Measurements from ENCODE around the gene PACS2.

DNA sequence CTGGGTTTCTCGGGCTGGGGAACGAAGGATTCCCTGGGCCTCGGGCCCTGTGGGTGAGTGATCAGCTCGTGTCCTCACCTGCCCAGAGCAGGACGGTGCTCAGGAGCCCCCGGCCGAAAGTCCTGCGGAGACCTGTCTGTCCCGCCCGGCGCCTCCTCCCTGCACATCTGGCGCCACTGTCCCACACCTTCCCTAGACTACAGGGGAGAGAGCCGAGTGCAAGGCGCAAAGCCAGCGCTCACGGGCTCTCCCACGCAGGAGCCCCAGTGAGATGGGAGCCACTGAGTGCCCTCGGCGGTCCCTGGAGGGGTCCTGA, 70.7 kb downstream of the PACS2 start:
- no peak for TF ChIP-seq CREB1 (CRISPR knock-in tag; IDR thresholded peaks at IDR 0.05)
- TF ChIP-seq FOXK1 (CRISPR knock-in tag; IDR thresholded peaks at IDR 0.05) = no peak
- TF ChIP-seq, protein P1, sequence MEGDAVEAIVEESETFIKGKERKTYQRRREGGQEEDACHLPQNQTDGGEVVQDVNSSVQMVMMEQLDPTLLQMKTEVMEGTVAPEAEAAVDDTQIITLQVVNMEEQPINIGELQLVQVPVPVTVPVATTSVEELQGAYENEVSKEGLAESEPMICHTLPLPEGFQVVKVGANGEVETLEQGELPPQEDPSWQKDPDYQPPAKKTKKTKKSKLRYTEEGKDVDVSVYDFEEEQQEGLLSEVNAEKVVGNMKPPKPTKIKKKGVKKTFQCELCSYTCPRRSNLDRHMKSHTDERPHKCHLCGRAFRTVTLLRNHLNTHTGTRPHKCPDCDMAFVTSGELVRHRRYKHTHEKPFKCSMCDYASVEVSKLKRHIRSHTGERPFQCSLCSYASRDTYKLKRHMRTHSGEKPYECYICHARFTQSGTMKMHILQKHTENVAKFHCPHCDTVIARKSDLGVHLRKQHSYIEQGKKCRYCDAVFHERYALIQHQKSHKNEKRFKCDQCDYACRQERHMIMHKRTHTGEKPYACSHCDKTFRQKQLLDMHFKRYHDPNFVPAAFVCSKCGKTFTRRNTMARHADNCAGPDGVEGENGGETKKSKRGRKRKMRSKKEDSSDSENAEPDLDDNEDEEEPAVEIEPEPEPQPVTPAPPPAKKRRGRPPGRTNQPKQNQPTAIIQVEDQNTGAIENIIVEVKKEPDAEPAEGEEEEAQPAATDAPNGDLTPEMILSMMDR (IDR thresholded peaks at IDR 0.05) = no peak
- TF ChIP-seq, protein P2, sequence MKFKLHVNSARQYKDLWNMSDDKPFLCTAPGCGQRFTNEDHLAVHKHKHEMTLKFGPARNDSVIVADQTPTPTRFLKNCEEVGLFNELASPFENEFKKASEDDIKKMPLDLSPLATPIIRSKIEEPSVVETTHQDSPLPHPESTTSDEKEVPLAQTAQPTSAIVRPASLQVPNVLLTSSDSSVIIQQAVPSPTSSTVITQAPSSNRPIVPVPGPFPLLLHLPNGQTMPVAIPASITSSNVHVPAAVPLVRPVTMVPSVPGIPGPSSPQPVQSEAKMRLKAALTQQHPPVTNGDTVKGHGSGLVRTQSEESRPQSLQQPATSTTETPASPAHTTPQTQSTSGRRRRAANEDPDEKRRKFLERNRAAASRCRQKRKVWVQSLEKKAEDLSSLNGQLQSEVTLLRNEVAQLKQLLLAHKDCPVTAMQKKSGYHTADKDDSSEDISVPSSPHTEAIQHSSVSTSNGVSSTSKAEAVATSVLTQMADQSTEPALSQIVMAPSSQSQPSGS (CRISPR knock-in tag; IDR thresholded peaks at IDR 0.05; ENCODE audit: borderline replicate concordance, low read depth) = no peak
- TF ChIP-seq FOXJ3 (CRISPR knock-in tag; IDR thresholded peaks at IDR 0.05; ENCODE audit: borderline replicate concordance) = no peak
